Astrocyte (in vitro differentiated cells and primary cell): ENCODE data around the gene MGAT5.

ENCODE experiments used
- EZH2 ChIP-seq: IDR thresholded peaks from 2 replicates; pipeline ENCODE4 v1.6.1; 2012; ENCODE audit warnings: mild to moderate bottlenecking, low read length, inconsistent platforms; ENCODE audit not compliant: insufficient read depth
- TF ChIP-seq, protein P1 (sequence below): IDR thresholded peaks from 2 replicates; pipeline ENCODE4 v1.5.1; 2011; ENCODE audit warnings: low read depth, mild to moderate bottlenecking, inconsistent platforms, low read length, moderate library complexity; ENCODE audit not compliant: insufficient read depth

- TF ChIP-seq, protein P1, sequence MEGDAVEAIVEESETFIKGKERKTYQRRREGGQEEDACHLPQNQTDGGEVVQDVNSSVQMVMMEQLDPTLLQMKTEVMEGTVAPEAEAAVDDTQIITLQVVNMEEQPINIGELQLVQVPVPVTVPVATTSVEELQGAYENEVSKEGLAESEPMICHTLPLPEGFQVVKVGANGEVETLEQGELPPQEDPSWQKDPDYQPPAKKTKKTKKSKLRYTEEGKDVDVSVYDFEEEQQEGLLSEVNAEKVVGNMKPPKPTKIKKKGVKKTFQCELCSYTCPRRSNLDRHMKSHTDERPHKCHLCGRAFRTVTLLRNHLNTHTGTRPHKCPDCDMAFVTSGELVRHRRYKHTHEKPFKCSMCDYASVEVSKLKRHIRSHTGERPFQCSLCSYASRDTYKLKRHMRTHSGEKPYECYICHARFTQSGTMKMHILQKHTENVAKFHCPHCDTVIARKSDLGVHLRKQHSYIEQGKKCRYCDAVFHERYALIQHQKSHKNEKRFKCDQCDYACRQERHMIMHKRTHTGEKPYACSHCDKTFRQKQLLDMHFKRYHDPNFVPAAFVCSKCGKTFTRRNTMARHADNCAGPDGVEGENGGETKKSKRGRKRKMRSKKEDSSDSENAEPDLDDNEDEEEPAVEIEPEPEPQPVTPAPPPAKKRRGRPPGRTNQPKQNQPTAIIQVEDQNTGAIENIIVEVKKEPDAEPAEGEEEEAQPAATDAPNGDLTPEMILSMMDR, result no peak
- TF ChIP-seq EZH2, result no peak
Observed at GRCh38 chr2:134469516-134470115, 215.7 kb downstream of the MGAT5 start.
